ENCODE measurements around the gene DPH2.

Gene DPH2

GRCh38 chr1:44002606-44003157 is 32.9 kb downstream of the DPH2 start:
- DNase-seq = no peak

DNA sequence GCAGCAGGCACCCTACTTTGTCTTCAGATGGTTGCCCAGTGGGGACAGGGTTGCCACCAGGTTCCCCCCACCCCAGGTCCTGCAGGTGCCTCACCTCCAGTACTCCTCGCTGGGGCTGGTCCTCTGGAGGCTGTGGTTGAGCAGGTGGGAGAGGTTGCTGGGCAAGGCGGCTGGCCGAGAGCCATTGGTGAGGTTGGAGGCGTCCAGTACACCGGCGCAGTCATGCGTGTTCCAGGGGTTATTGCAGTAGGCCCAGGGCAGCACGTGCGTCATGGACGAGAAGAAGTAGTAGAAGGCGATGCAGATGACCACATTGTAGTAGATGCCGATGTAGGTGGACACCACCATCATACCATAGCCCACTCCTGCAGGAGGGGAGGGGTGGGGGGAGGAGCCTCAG is 38.4 kb downstream of the DPH2 start:
- DNase-seq = no peak

GRCh38 chr1:44010935-44011471 is 41.2 kb downstream of the DPH2 start:
- DNase-seq = no peak

GRCh38 chr1:44012404-44012803 is 42.6 kb downstream of the DPH2 start:
- DNase-seq = no peak

- no peak for DNase-seq
Measured at GRCh38 chr1:44012941-44013609, 43.3 kb downstream of the DPH2 start.

- DNase-seq = no peak
Measured at GRCh38 chr1:44013949-44014348, 44.1 kb downstream of the DPH2 start.

- DNase-seq = no peak
Measured at GRCh38 chr1:44014365-44015104, 44.7 kb downstream of the DPH2 start.

DNA sequence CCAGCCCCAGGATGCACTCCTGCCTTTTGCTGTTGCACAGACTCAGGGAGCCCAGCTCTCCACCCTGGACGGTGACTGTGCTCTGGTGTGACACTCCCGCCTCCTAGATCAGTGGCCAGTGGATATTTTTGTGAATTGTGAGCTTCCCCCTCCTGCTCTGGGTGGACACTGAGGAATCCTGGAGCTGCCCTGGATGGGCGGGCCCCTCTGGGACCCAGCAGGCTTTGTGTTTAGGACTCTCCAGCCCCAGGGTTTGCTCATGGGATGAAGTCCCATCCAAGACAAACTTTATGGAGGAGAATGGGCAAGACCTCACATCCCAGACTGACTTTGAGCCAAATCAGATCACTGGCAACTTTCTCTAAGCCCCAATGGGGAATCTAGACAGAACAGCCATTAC is 45.4 kb downstream of the DPH2 start:
- no peak for DNase-seq

GRCh38 chr1:44016041-44016889 is 46.5 kb downstream of the DPH2 start:
- no peak for DNase-seq

DNA sequence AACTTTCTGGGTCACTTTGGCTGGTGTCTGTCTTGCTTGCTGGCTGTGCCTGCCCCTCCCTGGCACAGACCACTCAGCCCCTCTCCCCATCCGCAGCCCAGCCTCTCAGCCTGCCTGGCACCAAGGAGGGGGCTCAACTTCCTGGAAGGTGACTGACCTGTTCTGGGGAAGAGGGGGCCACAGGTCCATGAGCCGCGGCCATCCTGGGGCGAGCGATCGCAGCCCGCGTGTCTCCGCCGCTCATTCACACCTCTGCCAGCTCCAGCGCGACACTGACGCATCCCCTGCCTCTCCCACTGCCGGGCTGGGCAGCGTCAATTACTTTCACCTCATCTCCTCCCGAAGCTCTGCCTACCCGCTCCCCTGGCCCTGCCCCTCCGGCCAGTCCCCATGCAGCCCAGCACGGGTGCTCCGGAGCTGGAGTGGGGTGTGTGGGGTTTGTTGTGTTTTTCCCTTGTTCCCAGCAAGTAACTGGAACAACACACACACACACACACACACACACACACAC is 47.1 kb downstream of the DPH2 start:
- DNase-seq = no peak

DNA sequence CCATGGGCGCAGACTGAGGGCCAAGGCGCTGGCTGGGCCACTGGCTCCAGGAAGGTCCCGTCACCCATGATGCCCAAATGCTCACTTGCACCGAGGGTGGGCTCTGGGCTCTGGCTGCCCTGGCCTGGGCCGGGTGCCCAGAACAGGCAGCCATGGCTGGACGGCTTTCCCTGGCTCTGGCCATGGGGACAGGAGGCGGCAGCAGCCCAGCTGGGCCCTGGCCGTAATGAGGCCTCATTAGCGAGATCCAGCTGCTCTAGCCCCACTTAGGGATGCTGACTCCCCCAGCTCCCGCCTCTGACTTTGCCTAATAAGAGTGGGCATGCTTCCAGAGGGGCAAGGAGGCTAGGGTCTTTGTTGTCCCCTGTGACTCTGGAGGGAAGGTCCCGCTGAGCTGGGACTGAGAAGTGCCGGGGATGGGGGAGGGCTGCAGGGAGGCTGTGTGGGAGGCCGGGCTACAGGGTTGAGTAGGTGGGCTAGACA is 49.7 kb downstream of the DPH2 start:
- DNase-seq = no peak

DNA sequence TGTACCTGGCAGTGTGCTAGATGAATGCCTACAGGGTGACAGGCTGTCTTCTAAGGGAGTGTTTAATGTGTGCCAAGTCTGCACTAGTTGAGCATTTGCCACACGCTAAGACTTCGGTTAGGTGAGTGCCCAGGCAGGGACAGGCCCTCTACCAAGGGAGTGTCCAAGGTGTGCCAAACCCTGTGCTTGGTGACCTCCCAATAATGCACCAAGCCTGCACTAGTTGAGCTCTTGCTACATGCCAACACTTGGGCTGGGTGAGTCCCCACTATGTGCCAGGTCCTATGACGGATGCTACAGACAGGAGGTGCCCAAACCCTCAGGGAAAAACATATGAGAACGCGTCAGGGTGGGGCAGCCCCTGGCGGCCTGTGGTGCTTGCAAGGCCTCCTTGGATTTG is 50.7 kb downstream of the DPH2 start:
- no peak for DNase-seq

DNA sequence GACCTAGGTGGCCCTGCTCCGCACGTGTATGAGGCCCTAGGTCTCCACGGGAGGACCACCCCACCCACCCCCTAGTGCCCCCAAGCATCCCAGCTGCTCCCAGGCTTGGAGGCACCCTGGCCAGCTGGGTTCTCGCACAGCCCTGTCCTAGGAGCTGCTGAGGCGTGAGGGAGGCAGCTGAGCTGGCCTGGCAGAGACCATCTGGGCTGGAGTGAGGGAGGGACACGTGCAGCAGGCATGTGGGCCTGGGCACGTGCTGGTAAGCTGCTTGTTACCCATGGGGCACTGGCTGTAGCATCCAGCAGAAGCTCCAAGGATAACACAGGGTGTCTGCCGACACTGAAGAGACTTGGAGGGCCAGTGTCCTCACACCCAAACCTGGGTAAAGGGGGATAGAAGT is 51.3 kb downstream of the DPH2 start:
- no peak for DNase-seq

GRCh38 chr1:44021581-44022321 is 51.9 kb downstream of the DPH2 start:
- no peak for DNase-seq

Measured in COR-L47 (cell line).